Measurements from ENCODE around the gene CCR2.

GRCh38 chr3:46337911-46338310 lies 16.0 kb upstream of the CCR2 start:
- no peak for TF ChIP-seq POLR2AphosphoS5 (IDR thresholded peaks at IDR 0.05)
- TF ChIP-seq, protein P1, sequence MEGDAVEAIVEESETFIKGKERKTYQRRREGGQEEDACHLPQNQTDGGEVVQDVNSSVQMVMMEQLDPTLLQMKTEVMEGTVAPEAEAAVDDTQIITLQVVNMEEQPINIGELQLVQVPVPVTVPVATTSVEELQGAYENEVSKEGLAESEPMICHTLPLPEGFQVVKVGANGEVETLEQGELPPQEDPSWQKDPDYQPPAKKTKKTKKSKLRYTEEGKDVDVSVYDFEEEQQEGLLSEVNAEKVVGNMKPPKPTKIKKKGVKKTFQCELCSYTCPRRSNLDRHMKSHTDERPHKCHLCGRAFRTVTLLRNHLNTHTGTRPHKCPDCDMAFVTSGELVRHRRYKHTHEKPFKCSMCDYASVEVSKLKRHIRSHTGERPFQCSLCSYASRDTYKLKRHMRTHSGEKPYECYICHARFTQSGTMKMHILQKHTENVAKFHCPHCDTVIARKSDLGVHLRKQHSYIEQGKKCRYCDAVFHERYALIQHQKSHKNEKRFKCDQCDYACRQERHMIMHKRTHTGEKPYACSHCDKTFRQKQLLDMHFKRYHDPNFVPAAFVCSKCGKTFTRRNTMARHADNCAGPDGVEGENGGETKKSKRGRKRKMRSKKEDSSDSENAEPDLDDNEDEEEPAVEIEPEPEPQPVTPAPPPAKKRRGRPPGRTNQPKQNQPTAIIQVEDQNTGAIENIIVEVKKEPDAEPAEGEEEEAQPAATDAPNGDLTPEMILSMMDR (IDR thresholded peaks at IDR 0.05): no peak
- TF ChIP-seq POLR2A (IDR thresholded peaks at IDR 0.05): no peak
- TF ChIP-seq EP300 (IDR thresholded peaks at IDR 0.05): no peak

Measured in suprapubic skin (tissue), 4 donors.